HUES6 (cell line): ENCODE results near the gene EDNRA.

ENCODE experiments used
- H3K27ac ChIP-seq: 2 replicates; pipeline ENCODE4 v1.7.0; 2013; ENCODE audit warnings: low read depth, mild to moderate bottlenecking, low read length, inconsistent platforms
- H3K27me3 ChIP-seq: 2 replicates; pipeline ENCODE4 v1.6.1; 2013; ENCODE audit warnings: low read length; ENCODE audit not compliant: control insufficient read depth, insufficient read depth
- H3K36me3 ChIP-seq: 2 replicates; pipeline ENCODE4 v1.6.1; 2013; ENCODE audit warnings: low read length; ENCODE audit not compliant: control insufficient read depth, insufficient read depth
- H3K4me1 ChIP-seq: 2 replicates; pipeline ENCODE4 v1.6.1; 2013; ENCODE audit warnings: low read length; ENCODE audit not compliant: control insufficient read depth, insufficient read depth
- H3K4me3 ChIP-seq: 2 replicates; pipeline ENCODE4 v1.5.1; 2013; ENCODE audit warnings: low read depth, low read length
- H3K9ac ChIP-seq: one replicate; pipeline ENCODE4 v1.6.1; 2013; ENCODE audit warnings: mild to moderate bottlenecking, low read length
- H3K9me3 ChIP-seq: 2 replicates; pipeline ENCODE4 v1.6.1; 2013; ENCODE audit warnings: low read depth, low read length; ENCODE audit not compliant: control insufficient read depth, insufficient read depth

Gene EDNRA

GRCh38 chr4:147570616-147571015 is 89.7 kb downstream of the EDNRA start:
- Histone ChIP-seq H3K9me3 (peaks cover 3% of the 10 kb centered on the region; the same call in 1 of the 2 replicates), H3K36me3 (no peaks in the 10 kb centered on the region), H3K4me3 (no peak overlapping the region)

GRCh38 chr4:147571036-147571770 is 90.3 kb downstream of the EDNRA start:
- H3K36me3 ChIP-seq: no peaks in the 10 kb centered on the region
- no peak overlapping the region for H3K4me3 ChIP-seq
- no peaks in the 10 kb centered on the region; the same call in 1 of the 2 replicates for H3K9me3 ChIP-seq
- H3K9ac ChIP-seq: no peak overlapping the region
- no peaks in the 10 kb centered on the region for H3K27me3 ChIP-seq
- no peak overlapping the region for H3K27ac ChIP-seq
- H3K4me1 ChIP-seq: peaks cover 6% of the 10 kb centered on the region; the same call in 1 of the 2 replicates

More at GRCh38 chr4:147570616-147571015, 89.7 kb downstream of the EDNRA start:
- no peak overlapping the region for H3K27ac ChIP-seq
- H3K9ac ChIP-seq: no peak overlapping the region
- no peaks in the 10 kb centered on the region for H3K27me3 ChIP-seq
- peaks cover 6% of the 10 kb centered on the region; the same call in 1 of the 2 replicates for H3K4me1 ChIP-seq

GRCh38 chr4:147576084-147576483 is 95.2 kb downstream of the EDNRA start:
- no peak overlapping the region for H3K4me3 ChIP-seq
- H3K27ac ChIP-seq: no peak overlapping the region
- no peak overlapping the region for H3K9ac ChIP-seq
- no peaks in the 10 kb centered on the region for H3K36me3 ChIP-seq
- no peaks in the 10 kb centered on the region for H3K9me3 ChIP-seq
- no peaks in the 10 kb centered on the region for H3K27me3 ChIP-seq
- H3K4me1 ChIP-seq: no peaks in the 10 kb centered on the region

- Histone ChIP-seq H3K9ac (no peak overlapping the region), H3K9me3 (no peaks in the 10 kb centered on the region), H3K27ac (no peak overlapping the region), H3K4me3 (no peak overlapping the region), H3K36me3 (no peaks in the 10 kb centered on the region), H3K27me3 (no peaks in the 10 kb centered on the region), H3K4me1 (no peaks in the 10 kb centered on the region)
Measured at GRCh38 chr4:147578051-147578476, 97.2 kb downstream of the EDNRA start.

- H3K27me3 ChIP-seq: no peaks in the 10 kb centered on the region
Measured at GRCh38 chr4:147578593-147578992, 97.7 kb downstream of the EDNRA start.

GRCh38 chr4:147580396-147580795 is 99.5 kb downstream of the EDNRA start:
- Histone ChIP-seq H3K27me3 (no peaks in the 10 kb centered on the region), H3K4me1 (no peaks in the 10 kb centered on the region), H3K9ac (no peak overlapping the region), H3K4me3 (no peak overlapping the region), H3K9me3 (peaks cover 8% of the 10 kb centered on the region), H3K27ac (no peak overlapping the region), H3K36me3 (no peaks in the 10 kb centered on the region)

More at GRCh38 chr4:147578593-147578992, 97.7 kb downstream of the EDNRA start:
- no peaks in the 10 kb centered on the region for H3K9me3 ChIP-seq
- H3K27ac ChIP-seq: no peak overlapping the region
- H3K4me3 ChIP-seq: no peak overlapping the region
- H3K36me3 ChIP-seq: no peaks in the 10 kb centered on the region
- no peak overlapping the region for H3K9ac ChIP-seq
- no peaks in the 10 kb centered on the region for H3K4me1 ChIP-seq

GRCh38 chr4:147581606-147582350 is 100.9 kb downstream of the EDNRA start:
- no peak overlapping the region for H3K27ac ChIP-seq
- H3K4me1 ChIP-seq: no peaks in the 10 kb centered on the region
- peaks cover 8% of the 10 kb centered on the region for H3K9me3 ChIP-seq
- H3K4me3 ChIP-seq: no peak overlapping the region
- no peaks in the 10 kb centered on the region for H3K27me3 ChIP-seq
- H3K36me3 ChIP-seq: no peaks in the 10 kb centered on the region
- H3K9ac ChIP-seq: no peak overlapping the region

GRCh38 chr4:147582386-147583060 is 101.6 kb downstream of the EDNRA start:
- no peak overlapping the region for H3K4me3 ChIP-seq
- no peaks in the 10 kb centered on the region for H3K4me1 ChIP-seq
- H3K27me3 ChIP-seq: no peaks in the 10 kb centered on the region
- H3K36me3 ChIP-seq: no peaks in the 10 kb centered on the region
- H3K9me3 ChIP-seq: peaks cover 8% of the 10 kb centered on the region
- H3K27ac ChIP-seq: no peak overlapping the region
- H3K9ac ChIP-seq: no peak overlapping the region

GRCh38 chr4:147583876-147584275 is 103.0 kb downstream of the EDNRA start:
- Histone ChIP-seq H3K27me3 (no peaks in the 10 kb centered on the region), H3K9ac (no peak overlapping the region), H3K9me3 (peaks cover 8% of the 10 kb centered on the region), H3K4me3 (no peak overlapping the region), H3K4me1 (no peaks in the 10 kb centered on the region), H3K36me3 (no peaks in the 10 kb centered on the region), H3K27ac (no peak overlapping the region)

GRCh38 chr4:147586032-147586431 is 105.1 kb downstream of the EDNRA start:
- H3K27ac ChIP-seq: no peak overlapping the region
- no peak overlapping the region for H3K9ac ChIP-seq
- no peak overlapping the region for H3K4me3 ChIP-seq
- 0 out of 2 replicates have a peak, but pooled peaks cover 6% of the 10 kb centered on the region for H3K4me1 ChIP-seq
- no peaks in the 10 kb centered on the region for H3K27me3 ChIP-seq
- H3K36me3 ChIP-seq: no peaks in the 10 kb centered on the region
- H3K9me3 ChIP-seq: peaks cover 8% of the 10 kb centered on the region

- no peaks in the 10 kb centered on the region for H3K27me3 ChIP-seq
- H3K36me3 ChIP-seq: no peaks in the 10 kb centered on the region
- no peak overlapping the region for H3K4me3 ChIP-seq
- H3K9ac ChIP-seq: no peak overlapping the region
- no peak overlapping the region for H3K27ac ChIP-seq
- H3K9me3 ChIP-seq: peaks cover 8% of the 10 kb centered on the region
- 0 out of 2 replicates have a peak, but pooled peaks cover 6% of the 10 kb centered on the region for H3K4me1 ChIP-seq
Measured at GRCh38 chr4:147586637-147587036, 105.7 kb downstream of the EDNRA start.
